ENCODE measurements around the gene NAT14.

DNA sequence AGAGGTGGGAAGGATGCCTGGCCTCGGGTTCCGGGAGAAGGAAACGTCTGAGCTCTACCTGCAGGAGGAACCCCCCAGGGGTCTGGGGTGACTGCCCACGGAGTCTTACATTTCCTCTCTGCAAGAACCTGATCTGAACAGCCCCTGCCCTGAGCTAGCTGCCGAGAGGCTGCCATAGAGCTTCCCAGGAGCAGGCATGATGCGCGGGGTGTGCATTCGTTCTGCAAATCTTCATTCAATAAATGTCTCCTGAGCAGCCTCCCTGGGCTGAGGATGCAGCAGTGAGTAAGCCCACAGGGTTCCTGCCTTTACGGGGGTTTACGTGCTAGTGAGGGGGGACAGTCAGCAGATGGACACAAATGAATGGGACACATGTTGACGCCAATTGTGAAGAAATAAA lies 40.3 kb upstream of the NAT14 start:
- TF ChIP-seq ELF1 (IDR thresholded peaks at IDR 0.05; ENCODE audit: borderline replicate concordance, low read depth) = no peak
- TF ChIP-seq ZFX (IDR thresholded peaks at IDR 0.05) = no peak
- TF ChIP-seq, protein P1, sequence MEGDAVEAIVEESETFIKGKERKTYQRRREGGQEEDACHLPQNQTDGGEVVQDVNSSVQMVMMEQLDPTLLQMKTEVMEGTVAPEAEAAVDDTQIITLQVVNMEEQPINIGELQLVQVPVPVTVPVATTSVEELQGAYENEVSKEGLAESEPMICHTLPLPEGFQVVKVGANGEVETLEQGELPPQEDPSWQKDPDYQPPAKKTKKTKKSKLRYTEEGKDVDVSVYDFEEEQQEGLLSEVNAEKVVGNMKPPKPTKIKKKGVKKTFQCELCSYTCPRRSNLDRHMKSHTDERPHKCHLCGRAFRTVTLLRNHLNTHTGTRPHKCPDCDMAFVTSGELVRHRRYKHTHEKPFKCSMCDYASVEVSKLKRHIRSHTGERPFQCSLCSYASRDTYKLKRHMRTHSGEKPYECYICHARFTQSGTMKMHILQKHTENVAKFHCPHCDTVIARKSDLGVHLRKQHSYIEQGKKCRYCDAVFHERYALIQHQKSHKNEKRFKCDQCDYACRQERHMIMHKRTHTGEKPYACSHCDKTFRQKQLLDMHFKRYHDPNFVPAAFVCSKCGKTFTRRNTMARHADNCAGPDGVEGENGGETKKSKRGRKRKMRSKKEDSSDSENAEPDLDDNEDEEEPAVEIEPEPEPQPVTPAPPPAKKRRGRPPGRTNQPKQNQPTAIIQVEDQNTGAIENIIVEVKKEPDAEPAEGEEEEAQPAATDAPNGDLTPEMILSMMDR (IDR thresholded peaks at IDR 0.05 in 2 of 3, conservative IDR thresholded peaks at IDR 0.05 in 1 of 3; ENCODE audit: borderline replicate concordance in 1 of 3, insufficient read depth in 1 of 3, low read depth in 2 of 3, low read length in 2 of 3) = no peak
- TF ChIP-seq EZH2 (IDR thresholded peaks at IDR 0.05) = no peak
